GM23248 (cell line): ENCODE measurements around the gene C15orf61. TPM values are rescaled to one million over a fixed set of nuclear protein-coding genes. Genes with fewer than 3 reads are reported as not detected.
A peak's percentile ranks its signal among the peaks of the same experiment; 100 is the strongest.

Source experiments
- DNase-seq: peaks from one replicate; pipeline ENCODE4 v3.0.0-alpha.2; 2015
- H2AFZ ChIP-seq: fragments of 200-600 bp; sonication (generic); 2 replicates; pipeline ENCODE4 v1.6.1; 2016; ENCODE audit warnings: antibody characterized with exemption
- H3F3A ChIP-seq: fragments of 200-600 bp; sonication (generic); 2 replicates; pipeline ENCODE4 v1.6.1; 2016; ENCODE audit warnings: mild to moderate bottlenecking, antibody characterized with exemption, mixed run types; ENCODE audit not compliant: insufficient read depth
- H3K27ac ChIP-seq: fragments of 200-600 bp; sonication (generic); 2 replicates; pipeline ENCODE4 v1.5.1; 2016; ENCODE audit warnings: mild to moderate bottlenecking
- H3K27me3 ChIP-seq: fragments of 200-600 bp; sonication (generic); replicated peaks from 2 replicates; pipeline ENCODE4 v1.6.1; 2016; ENCODE audit warnings: mild to moderate bottlenecking; ENCODE audit not compliant: insufficient read depth
- H3K36me3 ChIP-seq: fragments of 200-600 bp; sonication (generic); 2 replicates; pipeline ENCODE4 v1.6.1; 2016; ENCODE audit warnings: low read depth, mild to moderate bottlenecking
- H3K4me1 ChIP-seq: fragments of 200-600 bp; sonication (generic); 2 replicates; pipeline ENCODE4 v1.6.1; 2016; ENCODE audit warnings: mild to moderate bottlenecking; ENCODE audit not compliant: insufficient read depth
- H3K4me2 ChIP-seq: fragments of 200-600 bp; sonication (generic); one replicate; pipeline ENCODE4 v1.6.1; 2016; ENCODE audit warnings: mild to moderate bottlenecking; ENCODE audit not compliant: unreplicated experiment
- H3K4me3 ChIP-seq: fragments of 200-600 bp; sonication (generic); 2 replicates; pipeline ENCODE4 v1.5.1; 2016; ENCODE audit warnings: mild to moderate bottlenecking
- H3K79me2 ChIP-seq: fragments of 200-600 bp; sonication (generic); 2 replicates; pipeline ENCODE4 v1.6.1; 2016; ENCODE audit warnings: mild to moderate bottlenecking; ENCODE audit not compliant: insufficient read depth
- H3K9ac ChIP-seq: fragments of 200-600 bp; sonication (generic); 2 replicates; pipeline ENCODE4 v1.6.1; 2016; ENCODE audit warnings: mild to moderate bottlenecking
- H3K9me2 ChIP-seq: fragments of 200-600 bp; sonication (generic); 2 replicates; pipeline ENCODE4 v1.6.1; 2016; ENCODE audit warnings: mixed run types, mild to moderate bottlenecking, moderate library complexity; ENCODE audit not compliant: insufficient read depth
- H3K9me3 ChIP-seq: fragments of 200-600 bp; sonication (generic); one replicate; pipeline ENCODE4 v1.6.1; 2017; ENCODE audit warnings: low read depth
- H4K20me1 ChIP-seq: fragments of 200-600 bp; sonication (generic); 2 replicates; pipeline ENCODE4 v1.6.0; 2016; ENCODE audit not compliant: insufficient read depth
- EZH2 ChIP-seq: fragments of 200-600 bp; sonication (generic); IDR thresholded peaks from 2 replicates; pipeline ENCODE4 v1.6.1; 2018; ENCODE audit warnings: antibody characterized with exemption, mild to moderate bottlenecking; ENCODE audit not compliant: insufficient read depth, poor library complexity, severe bottlenecking
- EZH2phosphoT487 ChIP-seq: fragments of 200-600 bp; sonication (generic); IDR thresholded peaks from 2 replicates; pipeline ENCODE4 v1.6.1; 2018; ENCODE audit warnings: antibody characterized with exemption, moderate library complexity, mild to moderate bottlenecking, low read depth; ENCODE audit not compliant: insufficient read depth
- WGBS, 2 experiments: methylation state at CpG; one replicate each; pipeline ENCODE4 v1.1.6; 2015 to 2017; ENCODE audit warnings: low lambda C conversion rate in 2 of 2, low coverage in 1 of 2; ENCODE audit errors: missing lambda C conversion rate in 2 of 2; 5-methylcytosine and 5-hydroxymethylcytosine counted together
- in situ Hi-C: fragments of 300-500 bp; cut with MboI; formaldehyde crosslinking; loops from 2 replicates; pipeline ENCODE4 v1.15.0; 2020
- polyA plus RNA-seq: library from polyadenylated mRNA; unstranded; fragments of >200 nt; fragmentation: Nextera tagmentation; extraction: Ambion mirVana; gene quantifications from 2 replicates; pipeline ENCODE4 v1.2.1, GENCODE V29; 2016
- total RNA-seq: library from RNA; depleted of rRNA; stranded (reverse); fragments of >200 nt; shearing (Covaris generic); gene quantifications from 2 replicates; pipeline ENCODE4 v1.2.3, GENCODE V29; 2014

C15orf61 gene
- total and polyA plus RNA-seq, 2 experiments from 2014 or later: 3.7 to 10.5 TPM

- no peaks in the 10 kb centered on the region for H3K36me3 ChIP-seq
- WGBS, 2 experiments: 37 to 39% methylated on average over 13 of the region's 13 CpGs
These were observed 19.0 kb upstream of the C15orf61 start for GRCh38 chr15:67501836-67502461.

GRCh38 chr15:67504056-67504455 is 16.9 kb upstream of the C15orf61 start:
- Histone ChIP-seq H3K9me3 (no peaks in the 10 kb centered on the region), H3K27me3 (no peaks in the 10 kb centered on the region), H2AFZ (peak overlapping the region; percentile 25; the same call in 1 of the 2 replicates), H3K27ac (peak overlapping the region; percentile 66), H3K4me1 (peaks cover 43% of the 10 kb centered on the region), H3K9ac (peak overlapping the region; percentile 33; the same call in 1 of the 2 replicates), H3K79me2 (no peaks in the 10 kb centered on the region), H3K4me3 (no peak overlapping the region), H3F3A (peaks cover 20% of the 10 kb centered on the region), H4K20me1 (no peaks in the 10 kb centered on the region), H3K36me3 (no peaks in the 10 kb centered on the region), H3K9me2 (no peaks in the 10 kb centered on the region), H3K4me2 (peak overlapping the region; percentile 57)
- in situ Hi-C loops: loop anchor here (10.0 kb wide), 1 partner anchor 331 kb away; no protein-coding TSS in a partner anchor
- peak; percentile 44 for DNase-seq
- 69 to 72% methylated on average over 6 of the region's 6 CpGs for WGBS, 2 experiments
- TF ChIP-seq EZH2 (no peak), EZH2phosphoT487 (no peak)

More at GRCh38 chr15:67501836-67502461, 19.0 kb upstream of the C15orf61 start:
- Histone ChIP-seq H3K9me3 (no peaks in the 10 kb centered on the region), H3K27me3 (no peaks in the 10 kb centered on the region), H3K79me2 (no peaks in the 10 kb centered on the region), H4K20me1 (no peaks in the 10 kb centered on the region), H3K4me3 (no peak overlapping the region), H3F3A (peaks cover 20% of the 10 kb centered on the region), H3K9ac (no peak overlapping the region), H3K27ac (no peak overlapping the region), H3K9me2 (no peaks in the 10 kb centered on the region), H3K4me1 (peaks cover 31% of the 10 kb centered on the region), H2AFZ (peak overlapping the region; percentile 81), H3K4me2 (peak overlapping the region; percentile 9)
- no peak for DNase-seq
- TF ChIP-seq EZH2phosphoT487 (no peak), EZH2 (no peak)
- in situ Hi-C loops: loop anchor here (10.0 kb wide), 1 partner anchor 333 kb away; no protein-coding TSS in a partner anchor

- peak overlapping the region; percentile 33 for H3K9ac ChIP-seq
- peaks cover 20% of the 10 kb centered on the region for H3F3A ChIP-seq
- no peaks in the 10 kb centered on the region for H3K36me3 ChIP-seq
- H3K27me3 ChIP-seq: no peaks in the 10 kb centered on the region
- H2AFZ ChIP-seq: peak overlapping the region; percentile 25
- in situ Hi-C loops: loop anchor here (10.0 kb wide), 1 partner anchor 330 kb away; no protein-coding TSS in a partner anchor
- H3K9me3 ChIP-seq: no peaks in the 10 kb centered on the region
- TF ChIP-seq EZH2: no peak
- TF ChIP-seq EZH2phosphoT487: peak; percentile 93
- peak; percentile 89 for DNase-seq
- no peaks in the 10 kb centered on the region for H3K9me2 ChIP-seq
- H3K27ac ChIP-seq: peak overlapping the region; percentile 66
- H3K4me1 ChIP-seq: peaks cover 43% of the 10 kb centered on the region
- peak overlapping the region; percentile 33 for H3K4me3 ChIP-seq
- H3K4me2 ChIP-seq: peak overlapping the region; percentile 57
- H4K20me1 ChIP-seq: no peaks in the 10 kb centered on the region
- H3K79me2 ChIP-seq: no peaks in the 10 kb centered on the region
- 4 to 7% methylated on average over 5 of the region's 5 CpGs for WGBS, 2 experiments
These were observed 16.1 kb upstream of the C15orf61 start for GRCh38 chr15:67504796-67505195.

GRCh38 chr15:67505675-67506572 is 15.0 kb upstream of the C15orf61 start:
- no peak for TF ChIP-seq EZH2phosphoT487
- TF ChIP-seq EZH2: no peak
- Histone ChIP-seq H2AFZ (no peak overlapping the region), H3K27me3 (no peaks in the 10 kb centered on the region), H4K20me1 (no peaks in the 10 kb centered on the region), H3K4me3 (no peak overlapping the region), H3K4me1 (peaks cover 51% of the 10 kb centered on the region), H3K9me2 (no peaks in the 10 kb centered on the region), H3K9me3 (no peaks in the 10 kb centered on the region), H3F3A (peaks cover 29% of the 10 kb centered on the region), H3K79me2 (no peaks in the 10 kb centered on the region), H3K27ac (0 out of 2 replicates have a peak overlapping the region, but pooled peaks have one; percentile 66), H3K9ac (no peak overlapping the region), H3K4me2 (peak overlapping the region; percentile 57), H3K36me3 (no peaks in the 10 kb centered on the region)
- 70 to 81% methylated on average over 5 of the region's 5 CpGs for WGBS, 2 experiments
- DNase-seq: no peak
- in situ Hi-C loops: loop anchor here (10.0 kb wide), 1 partner anchor 329 kb away; no protein-coding TSS in a partner anchor
